Kidney epithelial cell (primary cell): ENCODE data around the gene SEPTIN2. TPM values are rescaled to one million over a fixed set of nuclear protein-coding genes. Genes with fewer than 3 reads are reported as not detected.
A peak's percentile ranks its signal among the peaks of the same experiment; 100 is the strongest.

Experiments
- DNase-seq: peaks from one replicate; pipeline ENCODE4 v3.0.0-alpha.2; 2010; ENCODE audit warnings: low read depth
- H3K27me3 ChIP-seq: 2 replicates; pipeline ENCODE4 v1.6.0; 2011; ENCODE audit warnings: low read length; ENCODE audit not compliant: control insufficient read depth, insufficient read depth
- H3K36me3 ChIP-seq: 2 replicates; pipeline ENCODE4 v1.5.1; 2011; ENCODE audit warnings: low read length; ENCODE audit not compliant: control insufficient read depth, insufficient read depth
- H3K4me3 ChIP-seq: 2 replicates; pipeline ENCODE4 v1.5.1; 2011; ENCODE audit warnings: low read depth, mild to moderate bottlenecking, control low read depth, low read length
- CTCF ChIP-seq: IDR thresholded peaks from 2 replicates; pipeline ENCODE4 v1.5.1; 2011; ENCODE audit warnings: mild to moderate bottlenecking, moderate library complexity, low read length, control low read depth, inconsistent platforms; ENCODE audit not compliant: insufficient read depth, poor library complexity, severe bottlenecking
- total RNA-seq: library from RNA; depleted of rRNA; stranded (reverse); fragments of >200 nt; gene quantifications from 2 replicates; pipeline ENCODE4 v1.2.3, GENCODE V29; 2015

The SEPTIN2 gene
- total RNA-seq, 1 donor from 2014 or later: 350 TPM

- H3K27me3 ChIP-seq: no peaks in the 10 kb centered on the region
- no peak for DNase-seq
- no peak for TF ChIP-seq CTCF
- peaks cover 5% of the 10 kb centered on the region for H3K36me3 ChIP-seq
- H3K4me3 ChIP-seq: no peak overlapping the region
Observed at GRCh38 chr2:241344925-241345651, 29.4 kb downstream of the SEPTIN2 start.

GRCh38 chr2:241349941-241350340, 34.2 kb downstream of the SEPTIN2 start:
- DNase-seq: no peak
- no peak for TF ChIP-seq CTCF
- Histone ChIP-seq H3K27me3 (no peaks in the 10 kb centered on the region), H3K4me3 (no peak overlapping the region), H3K36me3 (peaks cover 2% of the 10 kb centered on the region)

- no peak for DNase-seq
- no peak for TF ChIP-seq CTCF
- H3K27me3 ChIP-seq: no peaks in the 10 kb centered on the region
- peaks cover 2% of the 10 kb centered on the region for H3K36me3 ChIP-seq
- H3K4me3 ChIP-seq: no peak overlapping the region
Observed at GRCh38 chr2:241350530-241350877, 34.8 kb downstream of the SEPTIN2 start.

GRCh38 chr2:241350878-241351639, 35.3 kb downstream of the SEPTIN2 start:
- H3K36me3 ChIP-seq: peaks cover 2% of the 10 kb centered on the region
- no peak overlapping the region for H3K4me3 ChIP-seq
- DNase-seq: peak; percentile 65
- H3K27me3 ChIP-seq: no peaks in the 10 kb centered on the region
- TF ChIP-seq CTCF: no peak

- Histone ChIP-seq H3K27me3 (no peaks in the 10 kb centered on the region), H3K4me3 (no peak overlapping the region), H3K36me3 (peaks cover 2% of the 10 kb centered on the region)
- TF ChIP-seq CTCF: no peak
- DNase-seq: peak; percentile 86
Observed at GRCh38 chr2:241351640-241352031, 35.9 kb downstream of the SEPTIN2 start.

GRCh38 chr2:241352227-241352626, 36.5 kb downstream of the SEPTIN2 start:
- no peak for TF ChIP-seq CTCF
- Histone ChIP-seq H3K4me3 (no peak overlapping the region), H3K36me3 (peaks cover 2% of the 10 kb centered on the region), H3K27me3 (no peaks in the 10 kb centered on the region)
- no peak for DNase-seq
